ENCODE measurements around the gene ZNF526. TPM values are rescaled to one million over a fixed set of nuclear protein-coding genes. Genes with fewer than 3 reads are reported as not detected.

Gene ZNF526
- total RNA-seq, 1 donor from 2014 or later = 6.5 TPM

GRCh38 chr19:42229855-42230351 lies 9.8 kb downstream of the ZNF526 start:
- H3K79me2 ChIP-seq (ENCODE audit: low read depth) = no peaks in the 10 kb centered on the region
- H3K27me3 Mint-ChIP-seq (ENCODE audit: insufficient read depth, low read depth) = peaks cover 3% of the 10 kb centered on the region
- H3K36me3 ChIP-seq = no peaks in the 10 kb centered on the region
- peaks cover 39% of the 10 kb centered on the region for H3K36me3 Mint-ChIP-seq
- no peak overlapping the region for H3K27ac ChIP-seq
- no peaks in the 10 kb centered on the region for H3K9me3 Mint-ChIP-seq
- H3K9ac ChIP-seq = no peak overlapping the region
- no peak overlapping the region for H2AFZ ChIP-seq (replicated peaks)
- TF ChIP-seq EZH2phosphoT487 (IDR thresholded peaks at IDR 0.05) (no peak), CTCF (IDR thresholded peaks at IDR 0.05) (no peak)
- H4K20me1 ChIP-seq (ENCODE audit: low read depth) = peaks cover 70% of the 10 kb centered on the region
- peaks cover 8% of the 10 kb centered on the region for H3K4me1 Mint-ChIP-seq
- H3K27ac Mint-ChIP-seq = no peak overlapping the region
- no peak for DNase-seq (ENCODE audit: low spot score)
- H3F3A ChIP-seq (ENCODE audit: low read depth) = peaks cover 8% of the 10 kb centered on the region
- H3K27me3 ChIP-seq = no peaks in the 10 kb centered on the region
- H3K4me2 ChIP-seq = no peak overlapping the region
- H3K9me3 ChIP-seq (ENCODE audit: low read depth) = no peaks in the 10 kb centered on the region
- no peaks in the 10 kb centered on the region for H3K4me1 ChIP-seq
- no peak overlapping the region for H3K4me3 ChIP-seq
- H3K4me3 Mint-ChIP-seq = no peak overlapping the region

GRCh38 chr19:42230571-42230970 lies 10.5 kb downstream of the ZNF526 start:
- Mint-ChIP-seq H3K4me3 (no peak overlapping the region), H3K4me1 (peaks cover 8% of the 10 kb centered on the region), H3K27ac (no peak overlapping the region), H3K27me3 (ENCODE audit: insufficient read depth, low read depth) (peaks cover 3% of the 10 kb centered on the region), H3K9me3 (no peaks in the 10 kb centered on the region), H3K36me3 (peaks cover 43% of the 10 kb centered on the region)
- no peak for TF ChIP-seq CTCF (IDR thresholded peaks at IDR 0.05)
- no peak for TF ChIP-seq EZH2 (IDR thresholded peaks at IDR 0.05)
- no peak for TF ChIP-seq EZH2phosphoT487 (IDR thresholded peaks at IDR 0.05)
- DNase-seq (ENCODE audit: low spot score) = no peak
- no peaks in the 10 kb centered on the region for H3K9me3 ChIP-seq (ENCODE audit: low read depth)
- no peak overlapping the region for H3K9ac ChIP-seq
- no peaks in the 10 kb centered on the region for H3K27me3 ChIP-seq
- H4K20me1 ChIP-seq (ENCODE audit: low read depth) = peaks cover 76% of the 10 kb centered on the region
- H3K79me2 ChIP-seq (ENCODE audit: low read depth) = no peaks in the 10 kb centered on the region
- no peaks in the 10 kb centered on the region for H3K4me1 ChIP-seq
- H3K27ac ChIP-seq = no peak overlapping the region
- H3K4me3 ChIP-seq = no peak overlapping the region
- H2AFZ ChIP-seq (replicated peaks) = no peak overlapping the region
- no peaks in the 10 kb centered on the region for H3K36me3 ChIP-seq
- H3F3A ChIP-seq (ENCODE audit: low read depth) = peaks cover 8% of the 10 kb centered on the region
- no peak overlapping the region for H3K4me2 ChIP-seq

GRCh38 chr19:42232435-42232834 lies 12.3 kb downstream of the ZNF526 start:
- H3K9ac ChIP-seq = no peak overlapping the region
- Mint-ChIP-seq H3K27ac (no peak overlapping the region), H3K4me1 (peaks cover 8% of the 10 kb centered on the region), H3K4me3 (no peak overlapping the region), H3K36me3 (peaks cover 42% of the 10 kb centered on the region), H3K9me3 (no peaks in the 10 kb centered on the region), H3K27me3 (ENCODE audit: insufficient read depth, low read depth) (peaks cover 3% of the 10 kb centered on the region)
- H3K4me3 ChIP-seq = no peak overlapping the region
- no peaks in the 10 kb centered on the region for H3K4me1 ChIP-seq
- H3K27me3 ChIP-seq = no peaks in the 10 kb centered on the region
- H3K9me3 ChIP-seq (ENCODE audit: low read depth) = no peaks in the 10 kb centered on the region
- TF ChIP-seq CTCF (IDR thresholded peaks at IDR 0.05) (no peak), EZH2 (IDR thresholded peaks at IDR 0.05) (no peak), EZH2phosphoT487 (IDR thresholded peaks at IDR 0.05) (no peak)
- H2AFZ ChIP-seq (replicated peaks) = no peak overlapping the region
- no peaks in the 10 kb centered on the region for H3K79me2 ChIP-seq (ENCODE audit: low read depth)
- H3K4me2 ChIP-seq = no peak overlapping the region
- no peak overlapping the region for H3K27ac ChIP-seq
- peaks cover 78% of the 10 kb centered on the region for H4K20me1 ChIP-seq (ENCODE audit: low read depth)
- no peaks in the 10 kb centered on the region for H3K36me3 ChIP-seq
- H3F3A ChIP-seq (ENCODE audit: low read depth) = peaks cover 8% of the 10 kb centered on the region
- DNase-seq (ENCODE audit: low spot score) = no peak

Measured in neural progenitor cell (in vitro differentiated cells).